H4 (cell line): ENCODE data around the gene KLHL29. TPM values are rescaled to one million over a fixed set of nuclear protein-coding genes. Genes with fewer than 3 reads are reported as not detected.
A peak's percentile ranks its signal among the peaks of the same experiment; 100 is the strongest.

Experiments
- DNase-seq: peaks from one replicate; pipeline ENCODE4 v3.0.0-alpha.2; 2015; ENCODE audit warnings: low spot score
- total RNA-seq: library from RNA; depleted of rRNA; stranded (reverse); fragments of >200 nt; shearing (Covaris generic); gene quantifications from 2 replicates; pipeline ENCODE4 v1.2.3, GENCODE V29; 2014

The KLHL29 gene
- total RNA-seq, 1 experiment from 2014 or later: 1.8 TPM

- DNase-seq: no peak
Measured at GRCh38 chr2:23592061-23592685, 207.2 kb downstream of the KLHL29 start.

- no peak for DNase-seq
Measured at GRCh38 chr2:23592898-23593751, 208.1 kb downstream of the KLHL29 start.

DNA sequence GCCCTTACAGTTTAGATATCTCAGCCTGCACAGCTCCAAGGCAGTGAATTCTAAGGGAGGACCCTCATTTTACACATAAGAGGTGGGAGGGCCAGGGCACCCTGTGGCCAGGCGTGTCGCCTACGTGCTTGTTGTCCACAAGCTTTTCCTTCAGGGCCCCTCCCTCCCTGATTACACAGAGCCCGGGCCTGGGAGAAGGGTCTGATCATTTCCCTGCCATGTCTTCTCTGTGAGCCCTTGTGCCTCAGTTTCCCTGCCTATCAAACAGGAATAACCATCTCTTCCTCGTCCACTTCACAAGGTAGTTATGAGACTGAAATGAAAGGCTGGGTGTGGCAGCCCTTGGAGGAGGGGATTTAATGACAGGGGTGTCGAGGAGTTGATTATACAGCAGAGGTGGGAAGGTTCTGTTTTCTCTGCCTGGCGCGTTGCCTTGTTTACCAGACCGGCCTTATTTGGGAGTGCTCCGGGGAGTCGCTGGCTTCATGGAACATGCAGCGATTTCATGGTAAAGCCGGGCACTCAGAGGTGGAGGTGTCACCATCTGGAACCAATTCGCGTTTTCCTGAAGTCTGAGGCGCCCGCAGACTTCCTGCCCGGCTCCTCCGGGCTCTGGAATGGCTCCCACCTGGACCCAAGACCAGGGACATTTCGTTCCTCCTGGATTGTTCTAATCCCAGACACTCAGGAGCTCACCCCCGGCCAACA is 208.9 kb downstream of the KLHL29 start:
- no peak for DNase-seq

GRCh38 chr2:23594460-23594825 is 209.5 kb downstream of the KLHL29 start:
- no peak for DNase-seq

GRCh38 chr2:23595021-23595420 is 210.0 kb downstream of the KLHL29 start:
- no peak for DNase-seq

DNA sequence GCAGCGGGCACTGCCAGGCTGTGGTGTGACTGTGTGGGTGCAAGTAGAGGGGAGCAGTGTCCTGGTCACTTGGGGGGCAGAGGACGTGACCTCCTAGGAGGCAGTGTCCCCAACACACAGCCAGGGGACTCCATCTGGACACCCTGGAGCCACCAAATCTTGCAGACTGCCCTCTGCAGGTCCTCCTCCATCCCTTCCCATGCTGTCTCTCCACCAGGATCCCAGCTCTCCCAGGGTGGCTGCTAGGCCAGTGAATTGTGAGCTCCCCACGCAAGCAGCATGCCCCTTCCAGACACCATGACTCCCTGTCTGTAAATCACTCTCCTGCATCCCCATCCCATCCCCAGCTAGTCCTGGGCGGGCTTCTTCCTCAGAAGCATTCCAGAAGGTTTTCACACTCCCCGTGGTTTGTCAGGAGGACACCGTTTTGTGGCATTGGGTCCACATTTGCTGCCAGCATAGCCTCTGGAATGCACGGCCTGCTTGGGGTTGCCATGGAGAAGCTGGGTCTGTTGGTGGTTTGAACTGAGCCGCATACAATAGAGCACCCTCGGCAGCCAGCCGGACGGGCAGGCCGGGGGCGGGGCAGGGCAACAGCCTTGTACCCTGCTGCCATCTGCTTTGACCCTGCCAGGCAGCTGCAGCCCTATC is 210.7 kb downstream of the KLHL29 start:
- DNase-seq: peak; percentile 76

DNA sequence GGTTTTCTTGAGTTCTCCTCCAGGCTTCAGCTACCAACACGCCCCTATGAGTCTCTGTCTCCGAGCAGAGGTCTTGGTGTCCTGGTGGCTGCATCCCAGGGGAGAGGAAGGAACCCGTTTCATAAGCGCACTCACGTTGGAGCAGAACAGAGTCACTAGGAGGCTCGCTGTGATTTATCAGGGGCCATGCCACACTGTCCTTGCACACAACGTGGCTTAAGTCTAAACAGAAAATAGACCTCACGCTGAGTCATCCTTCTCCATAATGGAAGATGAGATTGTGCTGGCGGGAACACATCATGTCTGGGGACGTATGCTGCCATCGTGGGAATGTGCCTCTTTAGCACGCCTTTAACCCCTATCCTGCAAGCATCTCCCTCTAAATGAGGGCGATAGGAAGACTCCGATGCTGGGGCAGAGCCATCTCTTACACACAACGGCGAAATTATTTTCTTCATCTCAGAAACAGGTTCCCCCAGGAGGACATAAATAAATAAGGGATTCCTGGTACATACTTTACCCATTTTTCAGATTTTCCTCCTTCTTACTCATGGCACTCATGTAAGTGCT is 211.4 kb downstream of the KLHL29 start:
- DNase-seq: peak; percentile 51

DNA sequence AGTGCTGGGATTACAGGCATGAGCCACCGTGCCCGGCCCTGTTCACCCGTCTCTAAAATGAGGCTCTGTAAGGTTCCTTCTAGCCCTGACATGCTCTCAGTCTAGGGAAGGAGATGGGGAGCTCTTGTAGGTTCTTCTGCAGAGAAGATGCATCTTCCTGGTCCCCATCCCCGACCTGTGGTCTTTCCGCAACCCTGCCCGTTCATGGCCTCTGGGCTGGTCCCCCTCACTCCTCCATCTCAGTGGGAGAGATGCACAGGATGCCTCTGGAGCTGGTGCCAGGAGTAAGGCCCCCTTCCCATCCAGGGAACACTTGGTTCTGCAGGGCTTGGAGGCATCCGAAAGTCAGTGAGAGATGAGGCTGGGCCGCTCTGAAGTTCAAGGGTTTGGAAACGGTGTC is 212.7 kb downstream of the KLHL29 start:
- no peak for DNase-seq

DNA sequence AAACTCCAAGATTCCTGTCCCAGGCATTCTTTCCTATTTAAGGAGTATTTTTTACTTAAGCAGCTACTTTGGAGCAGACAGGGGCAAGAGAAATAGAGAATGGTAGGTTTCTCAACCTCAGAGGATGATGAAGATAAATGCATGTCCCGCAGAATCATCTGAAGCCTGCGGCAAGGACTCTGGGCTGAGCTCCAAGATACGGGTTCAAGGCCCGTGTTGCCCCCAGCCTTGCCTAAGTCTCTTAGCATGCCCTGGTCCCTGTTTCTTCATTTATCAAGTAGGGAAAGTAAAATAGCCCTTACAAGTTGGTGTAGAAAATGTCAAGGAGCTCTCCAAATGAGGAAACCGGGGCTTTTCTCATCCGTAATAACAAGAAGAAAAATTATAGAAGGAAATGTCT is 214.0 kb downstream of the KLHL29 start:
- DNase-seq: no peak

DNA sequence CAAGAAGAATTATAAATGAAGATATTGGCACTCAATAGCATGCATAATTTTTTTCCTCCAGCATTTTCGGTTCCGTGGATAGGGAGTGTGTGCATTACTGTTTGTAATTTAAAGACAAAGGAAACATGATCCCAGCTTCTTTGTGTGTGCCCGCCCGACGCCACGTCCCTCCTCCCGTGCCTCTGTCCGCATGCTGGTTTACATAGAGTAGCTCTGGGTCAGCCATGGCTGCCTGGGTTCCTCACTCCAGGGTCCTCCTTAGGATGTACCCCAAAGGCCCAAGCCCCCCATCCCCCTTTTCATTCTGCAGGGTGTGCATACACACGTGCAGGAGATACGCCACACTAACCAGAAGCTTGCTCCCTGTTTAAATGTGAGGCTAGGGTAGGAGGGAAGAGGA is 214.7 kb downstream of the KLHL29 start:
- no peak for DNase-seq

DNA sequence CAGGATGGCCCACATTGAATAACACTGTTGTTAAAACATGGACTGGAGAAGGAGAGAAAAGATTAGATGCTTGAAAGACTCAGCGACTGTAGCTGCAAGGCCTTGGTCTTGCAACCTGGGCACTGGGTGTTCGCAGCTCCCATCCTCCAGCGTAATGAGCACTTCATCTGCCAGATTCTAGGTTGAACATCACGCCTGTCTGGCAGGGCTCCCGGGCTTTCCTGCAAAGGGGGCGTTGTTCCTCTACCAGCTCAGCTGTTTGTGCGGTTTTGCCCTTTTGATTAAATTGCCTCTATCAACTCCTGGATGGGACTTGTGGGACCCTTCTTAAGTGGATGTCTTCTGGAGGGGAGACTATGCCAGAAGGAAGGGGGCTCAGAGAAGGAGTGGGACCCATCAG is 215.4 kb downstream of the KLHL29 start:
- no peak for DNase-seq

DNA sequence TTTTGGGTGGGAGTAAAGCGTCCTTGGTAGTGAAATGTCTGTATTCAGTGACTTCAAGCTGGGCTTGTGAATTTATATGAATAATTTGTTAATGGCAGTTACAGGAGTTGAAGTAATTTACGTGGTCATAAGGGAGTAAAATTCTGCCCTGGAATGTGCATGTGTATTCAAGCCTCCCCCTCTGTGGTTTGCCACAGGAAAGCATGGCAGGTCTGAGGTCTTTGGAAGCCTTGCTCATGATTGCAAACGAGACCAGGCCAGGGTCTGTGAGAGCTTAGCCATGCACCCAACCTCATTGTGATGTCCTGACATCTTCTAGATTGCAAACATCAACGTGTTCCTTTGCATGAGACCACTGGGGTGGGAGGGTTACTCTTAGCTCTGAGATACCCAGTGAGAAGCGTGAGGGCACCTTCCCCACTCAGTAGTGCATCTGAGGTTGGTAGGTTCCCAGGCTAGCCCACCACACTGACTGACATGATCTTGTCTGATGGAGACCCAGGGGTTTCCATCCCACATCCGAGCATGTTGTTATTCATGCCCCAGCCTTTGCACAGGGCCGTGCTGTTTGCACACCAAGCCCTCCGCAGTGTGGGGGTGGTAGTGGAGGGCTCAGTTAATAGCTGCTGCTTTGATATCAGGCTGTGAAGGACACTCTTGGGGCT is 216.5 kb downstream of the KLHL29 start:
- peak; percentile 19 for DNase-seq

- peak; percentile 83 for DNase-seq
Measured at GRCh38 chr2:23602116-23602515, 217.1 kb downstream of the KLHL29 start.

DNA sequence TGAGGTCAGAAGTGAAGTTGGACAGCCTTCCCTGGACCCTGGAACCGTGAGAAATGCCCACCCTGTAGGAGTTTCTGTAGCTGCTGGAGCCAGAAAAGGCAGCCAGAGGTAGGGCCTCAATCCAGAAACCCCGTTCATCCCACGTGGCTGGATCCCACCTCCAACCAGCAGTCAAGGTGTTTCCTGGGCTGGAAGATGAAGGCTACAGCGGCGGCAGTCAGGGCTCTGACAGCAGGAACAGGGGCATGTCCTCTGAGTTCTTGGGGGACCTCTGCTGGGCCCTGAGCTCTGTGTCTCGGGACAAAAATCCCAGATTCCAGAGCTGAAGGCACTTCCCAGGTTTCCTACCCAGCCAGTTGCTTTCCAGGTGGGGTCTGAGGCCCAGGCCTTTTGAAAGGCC is 218.2 kb downstream of the KLHL29 start:
- DNase-seq: no peak

DNA sequence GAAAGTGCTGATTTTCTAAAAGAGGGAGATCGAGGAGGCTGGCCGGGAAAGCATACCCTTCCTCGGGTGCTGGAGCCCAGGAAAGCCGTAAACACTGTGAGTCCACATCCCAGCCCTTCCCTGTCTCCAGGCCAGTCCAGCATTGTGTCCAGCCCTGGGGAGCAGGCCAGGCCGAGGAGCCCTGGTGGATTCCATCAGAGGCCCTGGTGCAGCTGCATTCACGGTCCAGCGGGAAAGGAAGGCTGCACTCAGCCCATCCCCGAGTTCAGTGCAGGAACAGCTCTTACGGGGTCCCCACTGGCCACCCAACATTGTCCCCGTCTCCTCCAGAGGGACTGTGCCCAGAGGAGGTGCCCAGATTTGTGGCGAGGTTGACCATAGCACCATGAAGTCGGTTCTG is 218.6 kb downstream of the KLHL29 start:
- no peak for DNase-seq

DNA sequence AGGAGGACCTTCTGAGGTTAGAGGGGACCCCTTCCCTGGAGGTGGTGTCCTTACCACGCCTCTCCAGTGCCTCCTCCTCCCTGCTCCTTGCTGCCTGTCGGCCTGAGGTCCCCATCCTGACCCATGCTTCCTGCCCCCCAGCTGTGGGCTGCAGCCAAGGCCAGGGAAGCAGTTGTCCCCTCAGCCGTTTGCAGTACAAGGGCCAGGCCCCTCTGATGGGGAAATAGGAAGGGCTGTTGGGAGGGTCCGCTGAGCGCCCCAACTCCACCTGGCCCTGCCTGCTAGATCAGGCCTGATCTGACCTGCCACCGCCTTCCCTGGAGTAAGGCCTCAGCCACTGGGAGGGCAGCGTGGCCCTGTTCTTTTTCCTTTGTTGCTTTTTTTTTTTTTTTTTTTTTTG is 219.8 kb downstream of the KLHL29 start:
- no peak for DNase-seq

- DNase-seq: no peak
Measured at GRCh38 chr2:23605236-23605635, 220.3 kb downstream of the KLHL29 start.

DNA sequence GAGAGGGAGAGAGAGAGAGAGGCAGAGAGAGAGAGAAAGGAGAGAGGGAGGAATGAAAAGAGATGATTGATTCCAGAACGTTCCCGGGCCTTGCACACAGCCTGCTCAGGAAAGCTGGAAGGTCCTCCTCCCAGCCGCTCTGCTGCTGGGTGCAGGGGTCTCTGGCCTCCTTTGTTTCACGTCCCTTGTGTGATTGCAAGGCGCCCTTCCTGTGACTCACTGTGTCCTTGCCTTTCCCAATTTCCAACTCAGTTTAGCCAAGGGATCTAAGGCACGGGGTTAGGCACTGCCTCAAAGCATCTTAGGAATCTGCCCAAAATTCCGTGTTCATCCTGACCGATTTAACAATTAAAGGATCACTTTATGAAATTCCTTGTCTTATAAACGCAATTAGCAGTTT is 221.2 kb downstream of the KLHL29 start:
- DNase-seq: no peak

- DNase-seq: no peak
Measured at GRCh38 chr2:23606968-23607367, 222.0 kb downstream of the KLHL29 start.

- no peak for DNase-seq
Measured at GRCh38 chr2:23607925-23608324, 222.9 kb downstream of the KLHL29 start.

DNA sequence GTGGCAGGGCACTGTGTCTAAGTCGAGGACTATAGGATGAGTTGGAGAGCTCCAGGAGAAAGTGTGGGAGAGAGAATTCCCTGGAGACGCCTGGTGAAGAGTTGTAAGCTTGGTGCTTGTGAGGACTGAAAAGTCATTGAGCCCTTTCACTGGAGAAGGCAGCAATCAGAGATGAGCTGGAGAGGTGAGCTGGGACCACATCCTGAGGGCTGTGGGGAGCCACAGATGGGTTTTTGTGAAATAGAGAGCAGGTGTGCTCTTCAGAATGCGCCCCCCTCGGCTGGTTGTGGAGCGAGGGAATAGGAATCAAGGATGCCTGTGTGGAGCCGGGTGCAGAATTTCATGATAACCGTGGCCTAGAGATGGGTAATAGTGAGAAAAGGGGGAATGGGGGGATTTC is 224.3 kb downstream of the KLHL29 start:
- no peak for DNase-seq
